GM12875 (cell line): Measurements from ENCODE around the gene TOMM20.
A peak's percentile ranks its signal among the peaks of the same experiment; 100 is the strongest.
"Not testable (repeated sequence)": the region's sequence is repeated elsewhere in the genome, so short reads cannot be mapped to it uniquely, and the experiment has no call there.

Source experiments
- H3K4me3 ChIP-seq: one replicate; pipeline ENCODE4 v1.5.1; 2011; ENCODE audit warnings: low read depth, low read length, control low read depth
- CTCF ChIP-seq: IDR thresholded peaks from 2 replicates; pipeline ENCODE4 v1.5.1; 2011; ENCODE audit warnings: low read depth, mild to moderate bottlenecking, control low read depth, inconsistent platforms, low read length, moderate library complexity, borderline replicate concordance; ENCODE audit not compliant: insufficient read depth

Gene TOMM20

DNA sequence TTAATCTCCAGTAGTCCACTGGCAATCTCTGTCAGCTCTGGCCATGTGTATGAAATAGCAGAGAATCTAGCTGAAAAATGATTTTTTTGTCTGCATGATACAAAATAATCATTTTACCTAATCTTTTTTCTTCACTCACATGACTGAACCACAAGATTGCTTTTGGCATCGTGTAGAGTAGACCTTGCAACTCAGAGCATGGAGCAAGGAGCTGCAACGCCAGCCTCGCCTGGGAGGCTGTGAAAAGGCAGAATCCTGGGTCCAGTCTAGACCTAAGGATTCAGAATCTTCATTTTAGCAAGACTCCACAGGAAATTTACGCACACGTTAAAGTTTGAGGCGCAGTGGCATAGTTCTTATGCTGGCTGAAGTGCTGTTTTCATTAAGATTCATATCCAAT lies 40.2 kb downstream of the TOMM20 start:
- TF ChIP-seq CTCF = no peak

GRCh38 chr1:235087906-235088305 lies 40.7 kb downstream of the TOMM20 start:
- no peak for TF ChIP-seq CTCF
- no peak overlapping the region for H3K4me3 ChIP-seq

More for the DNA sequence above, 40.2 kb downstream of the TOMM20 start:
- no peak overlapping the region for H3K4me3 ChIP-seq

DNA sequence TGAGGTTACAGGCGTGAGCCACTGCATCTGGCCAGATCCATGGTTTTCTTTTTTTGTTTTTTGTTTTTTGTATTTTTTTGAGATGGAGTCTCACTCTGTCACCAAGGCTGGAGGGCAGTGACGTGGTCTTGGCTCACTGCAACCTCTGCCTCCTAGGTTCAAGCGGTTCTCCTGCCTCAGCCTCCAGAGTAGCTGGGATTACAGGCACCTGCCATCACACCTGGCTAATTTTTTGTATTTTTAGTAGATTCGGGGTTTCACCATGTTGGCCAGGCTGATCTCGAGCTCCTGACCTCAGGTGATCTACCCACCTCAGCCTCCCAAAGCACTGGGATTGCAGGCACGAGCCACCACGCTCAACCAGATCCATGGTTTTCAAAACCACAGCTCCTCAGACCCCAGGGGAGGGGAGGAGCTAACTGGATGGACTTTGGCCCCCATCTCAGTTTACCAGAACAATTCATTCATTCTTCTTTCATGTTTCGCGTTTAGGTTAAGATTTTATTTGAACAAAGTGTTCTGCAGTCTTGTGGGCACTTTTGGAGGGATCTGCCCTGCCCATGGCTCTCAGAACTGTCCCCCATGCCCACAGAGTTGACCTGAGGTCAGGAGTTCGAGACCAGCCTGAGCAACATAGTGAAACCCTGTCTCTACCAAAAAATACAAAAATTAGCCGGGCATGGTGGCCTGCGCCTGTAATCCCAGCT lies 43.1 kb downstream of the TOMM20 start:
- not testable (repeated sequence) for H3K4me3 ChIP-seq

DNA sequence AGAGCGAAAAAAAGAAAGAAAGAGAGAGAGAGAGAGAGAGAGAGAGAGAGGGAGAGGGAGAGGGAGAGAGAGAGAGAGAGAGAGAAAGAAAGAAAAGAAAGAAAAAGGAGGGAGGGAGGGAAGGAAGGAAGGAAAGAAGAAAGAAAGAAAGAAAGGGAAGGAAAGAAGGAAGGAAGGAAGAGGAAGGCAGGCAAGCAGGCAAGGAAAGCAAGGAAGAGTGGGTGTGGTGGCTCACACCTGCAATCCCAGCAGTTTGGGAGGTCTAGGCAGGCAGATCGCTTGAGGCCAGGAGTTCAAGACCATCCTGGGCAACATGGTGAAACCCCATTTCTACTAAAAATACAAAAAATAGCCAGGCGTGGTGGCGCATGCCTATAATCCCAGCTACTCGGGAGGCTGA lies 47.8 kb downstream of the TOMM20 start:
- not testable (repeated sequence) for H3K4me3 ChIP-seq

DNA sequence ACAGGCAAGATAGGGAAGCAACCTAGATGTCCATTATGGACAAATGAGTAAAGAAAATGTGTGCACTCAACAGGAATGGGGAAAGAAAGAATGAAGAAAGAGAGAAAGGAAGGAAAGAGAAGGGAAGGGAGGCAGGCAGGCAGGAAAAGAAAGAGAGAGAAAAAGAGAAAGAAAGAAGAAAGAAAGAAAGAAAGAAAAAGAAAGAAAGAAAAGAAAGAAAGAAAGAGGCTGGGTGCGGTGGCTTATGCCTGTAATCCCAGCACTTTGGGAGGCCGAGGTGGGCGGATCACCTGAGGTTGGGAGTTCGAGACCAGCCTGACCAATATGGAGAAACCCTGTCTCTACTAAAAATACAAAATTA lies 48.4 kb downstream of the TOMM20 start:
- H3K4me3 ChIP-seq = not testable (repeated sequence)

DNA sequence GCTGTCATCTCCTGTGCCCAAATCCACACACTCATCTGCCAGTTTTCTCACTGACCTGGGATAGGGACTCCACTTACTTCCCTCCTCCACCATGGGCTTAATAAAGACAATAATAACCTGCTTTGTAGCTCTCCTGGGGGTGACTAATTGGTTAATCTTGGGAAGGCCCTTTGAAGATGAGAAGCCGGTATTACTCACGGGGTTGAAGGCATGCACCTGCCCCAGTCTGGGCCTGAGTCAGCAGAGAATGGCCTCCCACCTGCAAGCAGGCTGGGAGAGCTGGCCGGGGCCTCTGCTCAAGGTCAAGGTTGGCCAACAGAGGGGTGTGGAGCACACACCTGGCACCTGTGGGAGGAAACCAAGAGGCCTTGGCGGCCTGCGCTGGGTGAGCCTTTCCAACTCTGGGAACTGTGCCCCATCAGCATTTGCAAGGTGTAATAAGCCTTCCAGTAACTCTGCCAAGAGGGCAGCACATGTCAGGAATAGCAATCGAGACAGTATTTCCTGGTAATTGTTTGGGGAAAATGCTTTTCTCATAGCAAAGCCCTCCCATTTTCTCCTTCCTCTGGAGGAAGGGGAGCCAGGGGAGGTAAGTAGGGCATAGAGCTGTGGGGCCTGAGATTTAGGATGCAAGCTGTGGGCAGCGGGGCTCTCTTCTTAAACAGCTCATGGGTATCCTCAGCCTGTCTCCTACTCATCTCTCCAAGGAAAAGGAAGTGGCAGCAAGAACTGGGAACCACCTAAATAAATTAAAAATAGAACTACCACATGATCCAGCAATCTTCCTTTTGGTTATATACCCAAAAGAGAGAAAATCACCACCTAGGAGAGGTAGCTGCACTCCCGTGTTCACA lies 49.0 kb downstream of the TOMM20 start:
- no peak overlapping the region for H3K4me3 ChIP-seq
- no peak for TF ChIP-seq CTCF

DNA sequence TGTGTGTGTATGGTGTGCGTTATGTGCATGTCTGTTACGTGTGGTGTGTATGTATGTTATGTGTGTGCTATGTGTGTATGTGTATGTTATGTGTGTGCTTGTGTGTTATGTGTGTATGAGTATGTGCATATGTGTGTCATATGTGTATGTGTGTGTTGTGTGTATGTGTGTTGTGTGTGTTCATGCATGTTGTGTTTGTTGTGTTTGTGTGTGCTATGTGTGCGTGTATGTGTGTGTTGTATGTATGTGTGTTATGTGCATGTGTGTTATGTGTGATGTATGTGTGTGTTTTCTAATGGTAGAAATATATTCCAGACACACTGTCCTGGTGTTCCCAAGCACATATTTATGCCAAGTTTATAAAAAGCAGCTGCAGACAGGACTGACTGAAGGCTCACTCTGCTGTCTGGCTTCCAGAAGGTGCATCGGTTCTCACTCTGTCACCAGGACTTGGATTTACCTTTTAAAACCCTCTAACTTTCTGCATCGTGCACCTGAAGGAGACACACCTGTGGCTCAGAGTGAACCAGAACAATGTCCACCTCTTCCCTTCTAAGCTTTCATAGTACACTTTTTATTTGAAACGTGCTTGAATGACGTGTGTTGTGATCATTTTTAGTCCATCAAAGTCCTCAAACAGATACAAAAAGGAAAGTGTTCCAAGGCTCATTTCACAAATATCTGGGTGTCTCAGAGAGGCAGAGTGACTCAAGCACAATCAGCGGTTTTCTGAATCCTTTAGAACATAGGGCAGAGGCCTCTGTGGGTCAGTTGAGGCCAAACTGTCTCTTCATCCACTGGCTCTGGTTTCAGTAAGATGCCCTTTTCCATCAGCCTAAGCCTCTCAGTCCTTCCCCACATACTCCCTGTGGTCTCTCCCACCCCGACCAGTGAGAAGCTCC lies 49.9 kb downstream of the TOMM20 start:
- no peak for TF ChIP-seq CTCF
- H3K4me3 ChIP-seq = no peak overlapping the region

GRCh38 chr1:235077571-235078479 lies 50.8 kb downstream of the TOMM20 start:
- TF ChIP-seq CTCF = no peak
- H3K4me3 ChIP-seq = peak overlapping the region; percentile 36
